Neural cell (in vitro differentiated cells): Measurements from ENCODE around the gene GNG14. TPM values are rescaled to one million over a fixed set of nuclear protein-coding genes. Genes with fewer than 3 reads are reported as not detected.
"Not testable (repeated sequence)": the region's sequence is repeated elsewhere in the genome, so short reads cannot be mapped to it uniquely, and the experiment has no call there.

ENCODE experiments used
- H2AFZ ChIP-seq: fragments of 200-600, 300-800 bp; sonication (generic), shearing (Covaris generic); 2 replicates; pipeline ENCODE4 v1.6.0; 2014; ENCODE audit warnings: low read depth, mild to moderate bottlenecking, antibody characterized with exemption, low read length, moderate library complexity
- H3F3A ChIP-seq: fragments of 200-600 bp; shearing (Covaris generic); 2 replicates; pipeline ENCODE4 v1.6.1; 2016; ENCODE audit warnings: mild to moderate bottlenecking, moderate library complexity, mixed read lengths, antibody characterized with exemption, low read length; ENCODE audit not compliant: insufficient read depth, poor library complexity, severe bottlenecking
- H3K27ac ChIP-seq: fragments of 200-600, 300-800 bp; sonication (generic), shearing (Covaris generic); 2 replicates; pipeline ENCODE4 v1.5.1; 2014; ENCODE audit warnings: mild to moderate bottlenecking, low read length, moderate library complexity
- H3K27me3 ChIP-seq: fragments of 300-800, 200-600 bp; sonication (generic), shearing (Covaris generic); 2 replicates; pipeline ENCODE4 v1.6.0; 2014; ENCODE audit warnings: mild to moderate bottlenecking, low read depth, low read length, moderate library complexity; ENCODE audit not compliant: insufficient read depth
- H3K36me3 ChIP-seq: fragments of 300-800, 200-600 bp; sonication (generic), shearing (Covaris generic); 2 replicates; pipeline ENCODE4 v1.5.1; 2014; ENCODE audit warnings: mild to moderate bottlenecking, antibody characterized with exemption, low read length, moderate library complexity; ENCODE audit not compliant: insufficient read depth
- H3K4me2 ChIP-seq: fragments of 300-800, 200-600 bp; sonication (generic), shearing (Covaris generic); 2 replicates; pipeline ENCODE4 v1.6.0; 2014; ENCODE audit warnings: mild to moderate bottlenecking, low read length
- H3K4me3 ChIP-seq: fragments of 300-800, 200-600 bp; sonication (generic), shearing (Covaris generic); 2 replicates; pipeline ENCODE4 v1.5.1; 2014; ENCODE audit warnings: mild to moderate bottlenecking, low read length, moderate library complexity
- H3K79me2 ChIP-seq: fragments of 200-600 bp; shearing (Covaris generic); replicated peaks from 2 replicates; pipeline ENCODE4 v1.6.0; 2014; ENCODE audit warnings: mild to moderate bottlenecking, low read length, moderate library complexity; ENCODE audit not compliant: insufficient read depth
- H3K9ac ChIP-seq: fragments of 300-800, 200-600 bp; sonication (generic), shearing (Covaris generic); 2 replicates; pipeline ENCODE4 v1.6.1; 2016; ENCODE audit warnings: mild to moderate bottlenecking, low read length, mixed read lengths
- H3K9me2 ChIP-seq: fragments of 200-600 bp; shearing (Covaris generic); 2 replicates; pipeline ENCODE4 v1.6.1; 2016; ENCODE audit warnings: mild to moderate bottlenecking, low read length, mixed read lengths; ENCODE audit not compliant: insufficient read depth
- H3K9me3 ChIP-seq: fragments of 200-600, 300-800 bp; sonication (generic), shearing (Covaris generic); 2 replicates; pipeline ENCODE4 v1.6.1; 2016; ENCODE audit warnings: mild to moderate bottlenecking, mixed run types, low read length, moderate library complexity, mixed read lengths
- H4K20me1 ChIP-seq: fragments of 200-600 bp; shearing (Covaris generic); 2 replicates; pipeline ENCODE4 v1.6.1; 2016; ENCODE audit warnings: mild to moderate bottlenecking, mixed run types; ENCODE audit not compliant: insufficient read depth
- EP300 ChIP-seq: fragments of 450-650 bp; conservative IDR thresholded peaks from 2 replicates; pipeline ENCODE4 v1.6.1; 2014; ENCODE audit warnings: antibody characterized with exemption, mild to moderate bottlenecking, moderate library complexity; ENCODE audit not compliant: poor library complexity, severe bottlenecking
- EZH2 ChIP-seq: fragments of 200-600, 300-800 bp; shearing (Covaris generic), sonication (generic); IDR thresholded peaks from 2 replicates; pipeline ENCODE4 v1.6.1; 2014; ENCODE audit warnings: antibody characterized with exemption, low read length, borderline replicate concordance, mild to moderate bottlenecking; ENCODE audit not compliant: insufficient read depth, poor library complexity, severe bottlenecking
- MXI1 ChIP-seq: fragments of 450-650 bp; conservative IDR thresholded peaks from 2 replicates; pipeline ENCODE4 v1.6.1; 2014; ENCODE audit warnings: antibody characterized with exemption, mild to moderate bottlenecking; ENCODE audit not compliant: poor library complexity, severe bottlenecking
- POLR2AphosphoS5 ChIP-seq: IDR thresholded peaks from 2 replicates; pipeline ENCODE4 v1.6.1; 2012
- RAD21 ChIP-seq: fragments of 450-650 bp; conservative IDR thresholded peaks from 2 replicates; pipeline ENCODE4 v1.6.1; 2014; ENCODE audit warnings: antibody characterized with exemption, mild to moderate bottlenecking, moderate library complexity
- SMC3 ChIP-seq: fragments of 450-650 bp; conservative IDR thresholded peaks from 2 replicates; pipeline ENCODE4 v1.6.1; 2014; ENCODE audit warnings: antibody characterized with exemption, mild to moderate bottlenecking, moderate library complexity; ENCODE audit not compliant: poor library complexity
- TAF1 ChIP-seq: IDR thresholded peaks from 2 replicates; pipeline ENCODE4 v1.6.1; 2012; ENCODE audit warnings: low read depth
- polyA plus RNA-seq: library from polyadenylated mRNA; depleted of rRNA; stranded (reverse); fragments of >200 nt; gene quantifications from 2 replicates; pipeline ENCODE4 v1.2.3, GENCODE V29; 2014
- TF ChIP-seq, protein P1 (sequence below): fragments of 450-650 bp; IDR thresholded peaks from 2 replicates; pipeline ENCODE4 v1.5.1; 2014; ENCODE audit warnings: antibody characterized with exemption, mild to moderate bottlenecking, moderate library complexity; ENCODE audit not compliant: poor library complexity, severe bottlenecking
- TF ChIP-seq, protein P2 (sequence below): IDR thresholded peaks from 2 replicates; pipeline ENCODE4 v1.6.1; 2012; ENCODE audit warnings: borderline replicate concordance

The GNG14 gene
- polyA plus RNA-seq, 1 donor from 2014 or later, result not detected

DNA sequence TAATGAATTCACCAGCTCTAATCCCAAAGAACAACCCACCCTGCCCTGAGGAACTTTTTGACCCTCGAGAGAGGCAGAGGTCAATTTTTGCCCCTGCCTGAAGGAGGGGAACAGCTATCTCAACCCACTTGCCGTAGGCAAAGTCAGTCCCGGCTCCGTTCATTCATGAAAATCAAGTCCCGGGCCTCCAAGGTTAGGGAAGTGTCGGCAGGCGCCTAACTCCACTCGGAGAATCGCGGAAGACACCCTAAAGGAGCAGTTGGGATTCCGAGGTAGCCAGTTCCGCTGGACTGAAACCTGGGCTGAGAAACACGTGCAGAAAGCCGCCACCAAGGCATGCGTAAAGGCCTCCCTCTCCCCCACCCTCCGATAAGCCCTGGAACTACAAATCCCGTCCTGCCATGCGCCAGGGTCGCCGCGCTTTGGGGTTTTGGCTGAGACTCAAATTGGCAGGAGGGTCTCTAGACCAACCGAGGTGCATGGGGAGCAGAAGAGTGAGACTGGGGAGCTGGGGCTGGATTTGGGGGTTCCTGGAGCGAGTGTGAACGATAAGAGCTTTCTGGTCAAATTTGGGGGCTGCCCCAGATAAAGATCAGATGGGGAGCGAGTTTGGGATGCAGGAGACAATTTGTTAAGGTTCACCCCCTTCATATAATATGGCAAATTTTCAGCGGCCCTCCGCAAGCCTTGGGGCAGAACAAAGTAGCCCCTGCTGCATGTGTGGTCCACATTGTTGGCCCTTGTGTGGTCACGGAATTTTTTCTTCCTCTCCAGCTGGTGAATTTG, 36.0 kb downstream of the GNG14 start, which contains the start of gene TNPO2:
Gene TNPO2, minus strand, starts transcription at position 292 of the 786 bp plus-strand sequence. CDS start 2,955 bp downstream, outside the sequence.
- H2AFZ ChIP-seq, result peak within 1 kb of the TSS; percentile 77
- H3K27ac ChIP-seq, result peak within 1 kb of the TSS; percentile 87
- peak within 1 kb of the TSS; percentile 87 for H3K9ac ChIP-seq
- H3F3A ChIP-seq, result peaks cover 5% of the 10 kb centered on the region
- no peaks in the 10 kb centered on the region for H4K20me1 ChIP-seq
- no peaks in the 10 kb centered on the region for H3K9me2 ChIP-seq
- H3K79me2 ChIP-seq, result peaks cover 27% of the 10 kb centered on the region
- peak within 1 kb of the TSS; percentile 99 for H3K4me2 ChIP-seq
- no peaks in the 10 kb centered on the region for H3K27me3 ChIP-seq
- peak within 1 kb of the TSS; percentile 85 for H3K4me3 ChIP-seq
- TF ChIP-seq SMC3 (no peak), TAF1 (no peak), MXI1 (peak; percentile 99), POLR2AphosphoS5 (peak; percentile 25), EZH2 (no peak)
- H3K36me3 ChIP-seq, result no peaks in the 10 kb centered on the region
- no peaks in the 10 kb centered on the region for H3K9me3 ChIP-seq

DNA sequence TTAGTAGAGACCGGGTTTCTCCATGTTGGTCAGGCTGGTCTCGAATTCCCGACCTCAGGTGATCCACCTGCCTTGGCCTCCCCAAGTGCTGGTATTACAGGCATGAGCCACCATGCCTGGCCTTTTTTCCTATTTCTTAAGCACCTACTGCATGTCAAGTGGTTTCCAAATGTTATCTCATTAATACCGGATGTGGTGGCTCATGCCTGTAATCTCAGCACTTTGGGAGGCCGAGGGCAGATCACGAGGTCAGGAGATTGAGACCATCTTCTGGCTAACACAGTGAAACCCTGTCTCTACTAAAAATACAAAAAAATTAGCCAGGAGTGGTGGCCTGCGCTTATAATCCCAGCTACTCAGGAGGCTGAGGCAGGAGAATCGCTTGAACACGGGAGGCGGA, 37.8 kb downstream of the GNG14 start:
- H4K20me1 ChIP-seq, H3K9me3 ChIP-seq, H3K27me3 ChIP-seq, H3K9ac ChIP-seq, H3F3A ChIP-seq, H3K4me2 ChIP-seq, H2AFZ ChIP-seq, H3K27ac ChIP-seq, H3K4me3 ChIP-seq, H3K36me3 ChIP-seq, H3K9me2 ChIP-seq: not testable (repeated sequence)
- H3K79me2 ChIP-seq, result peaks cover 11% of the 10 kb centered on the region

DNA sequence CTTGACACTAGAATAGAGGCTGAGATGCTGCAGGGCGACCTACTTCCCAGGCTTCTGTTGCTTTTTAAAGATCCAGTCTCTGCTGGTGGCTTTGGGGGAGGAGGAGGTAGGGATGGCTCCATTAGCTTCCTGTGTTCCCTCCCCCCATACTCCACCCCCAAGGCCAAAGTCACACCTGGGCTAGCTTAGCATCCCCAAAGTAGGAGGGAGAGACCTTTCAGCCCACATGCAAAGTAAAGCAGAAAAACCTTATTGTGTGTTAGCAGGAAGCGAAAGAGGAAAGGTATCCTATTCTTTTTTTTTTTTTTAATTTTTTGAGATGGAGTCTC, 39.2 kb downstream of the GNG14 start:
- no peaks in the 10 kb centered on the region for H4K20me1 ChIP-seq
- no peak overlapping the region for H2AFZ ChIP-seq
- H3K9me2 ChIP-seq, result no peaks in the 10 kb centered on the region
- H3K4me2 ChIP-seq, result no peak overlapping the region
- H3K79me2 ChIP-seq, result peaks cover 9% of the 10 kb centered on the region
- no peak for TF ChIP-seq TAF1
- no peak for TF ChIP-seq MXI1
- TF ChIP-seq, protein P1, sequence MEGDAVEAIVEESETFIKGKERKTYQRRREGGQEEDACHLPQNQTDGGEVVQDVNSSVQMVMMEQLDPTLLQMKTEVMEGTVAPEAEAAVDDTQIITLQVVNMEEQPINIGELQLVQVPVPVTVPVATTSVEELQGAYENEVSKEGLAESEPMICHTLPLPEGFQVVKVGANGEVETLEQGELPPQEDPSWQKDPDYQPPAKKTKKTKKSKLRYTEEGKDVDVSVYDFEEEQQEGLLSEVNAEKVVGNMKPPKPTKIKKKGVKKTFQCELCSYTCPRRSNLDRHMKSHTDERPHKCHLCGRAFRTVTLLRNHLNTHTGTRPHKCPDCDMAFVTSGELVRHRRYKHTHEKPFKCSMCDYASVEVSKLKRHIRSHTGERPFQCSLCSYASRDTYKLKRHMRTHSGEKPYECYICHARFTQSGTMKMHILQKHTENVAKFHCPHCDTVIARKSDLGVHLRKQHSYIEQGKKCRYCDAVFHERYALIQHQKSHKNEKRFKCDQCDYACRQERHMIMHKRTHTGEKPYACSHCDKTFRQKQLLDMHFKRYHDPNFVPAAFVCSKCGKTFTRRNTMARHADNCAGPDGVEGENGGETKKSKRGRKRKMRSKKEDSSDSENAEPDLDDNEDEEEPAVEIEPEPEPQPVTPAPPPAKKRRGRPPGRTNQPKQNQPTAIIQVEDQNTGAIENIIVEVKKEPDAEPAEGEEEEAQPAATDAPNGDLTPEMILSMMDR, result no peak
- TF ChIP-seq, protein P2, sequence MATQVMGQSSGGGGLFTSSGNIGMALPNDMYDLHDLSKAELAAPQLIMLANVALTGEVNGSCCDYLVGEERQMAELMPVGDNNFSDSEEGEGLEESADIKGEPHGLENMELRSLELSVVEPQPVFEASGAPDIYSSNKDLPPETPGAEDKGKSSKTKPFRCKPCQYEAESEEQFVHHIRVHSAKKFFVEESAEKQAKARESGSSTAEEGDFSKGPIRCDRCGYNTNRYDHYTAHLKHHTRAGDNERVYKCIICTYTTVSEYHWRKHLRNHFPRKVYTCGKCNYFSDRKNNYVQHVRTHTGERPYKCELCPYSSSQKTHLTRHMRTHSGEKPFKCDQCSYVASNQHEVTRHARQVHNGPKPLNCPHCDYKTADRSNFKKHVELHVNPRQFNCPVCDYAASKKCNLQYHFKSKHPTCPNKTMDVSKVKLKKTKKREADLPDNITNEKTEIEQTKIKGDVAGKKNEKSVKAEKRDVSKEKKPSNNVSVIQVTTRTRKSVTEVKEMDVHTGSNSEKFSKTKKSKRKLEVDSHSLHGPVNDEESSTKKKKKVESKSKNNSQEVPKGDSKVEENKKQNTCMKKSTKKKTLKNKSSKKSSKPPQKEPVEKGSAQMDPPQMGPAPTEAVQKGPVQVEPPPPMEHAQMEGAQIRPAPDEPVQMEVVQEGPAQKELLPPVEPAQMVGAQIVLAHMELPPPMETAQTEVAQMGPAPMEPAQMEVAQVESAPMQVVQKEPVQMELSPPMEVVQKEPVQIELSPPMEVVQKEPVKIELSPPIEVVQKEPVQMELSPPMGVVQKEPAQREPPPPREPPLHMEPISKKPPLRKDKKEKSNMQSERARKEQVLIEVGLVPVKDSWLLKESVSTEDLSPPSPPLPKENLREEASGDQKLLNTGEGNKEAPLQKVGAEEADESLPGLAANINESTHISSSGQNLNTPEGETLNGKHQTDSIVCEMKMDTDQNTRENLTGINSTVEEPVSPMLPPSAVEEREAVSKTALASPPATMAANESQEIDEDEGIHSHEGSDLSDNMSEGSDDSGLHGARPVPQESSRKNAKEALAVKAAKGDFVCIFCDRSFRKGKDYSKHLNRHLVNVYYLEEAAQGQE, result no peak
- no peak for TF ChIP-seq POLR2AphosphoS5
- TF ChIP-seq EZH2, result no peak
- TF ChIP-seq RAD21, result no peak
- no peak for TF ChIP-seq SMC3
- TF ChIP-seq EP300, result no peak
- H3K4me3 ChIP-seq, result no peak overlapping the region
- no peaks in the 10 kb centered on the region for H3K36me3 ChIP-seq
- H3F3A ChIP-seq, result peaks cover 5% of the 10 kb centered on the region
- H3K27me3 ChIP-seq, result no peaks in the 10 kb centered on the region
- H3K9ac ChIP-seq, result no peak overlapping the region
- H3K27ac ChIP-seq, result no peak overlapping the region
- H3K9me3 ChIP-seq, result no peaks in the 10 kb centered on the region
